Measurements from ENCODE around the gene CORIN. TPM values are rescaled to one million over a fixed set of nuclear protein-coding genes. Genes with fewer than 3 reads are reported as not detected.

The CORIN gene
- total and polyA plus RNA-seq, 2 of the 4 experiments (the other 2 are of a cell fraction), result 20.3 to 24.7 TPM

- Histone ChIP-seq H3K4ac (ENCODE audit: low read depth, low read length) (no peak overlapping the region), H2BK120ac (ENCODE audit: low read depth, low read length) (no peak overlapping the region), H3K9me3 (ENCODE audit: control insufficient read depth, insufficient read depth, low read length) (peaks cover 2% of the 10 kb centered on the region; the same call in 1 of the 2 replicates), H3K4me3 (ENCODE audit: insufficient read depth, low read depth, low read length) (no peak overlapping the region), H2BK20ac (ENCODE audit: low read depth, low read length) (no peak overlapping the region), H3K23ac (ENCODE audit: low read depth, low read length) (no peak overlapping the region), H3K79me1 (ENCODE audit: low read depth in 1 of 2, low read length in 2 of 2) (peaks cover 0 to 8% of the 10 kb centered on the region in 2 experiments; a peak in 2 of 4 replicates), H2BK5ac (ENCODE audit: low read depth, low read length, poor library complexity, severe bottlenecking) (peak overlapping the region; percentile 54), H4K20me1 (ENCODE audit: insufficient read depth, low read length) (no peaks in the 10 kb centered on the region), H3K9me1 (ENCODE audit: insufficient read depth, low read length) (no peaks in the 10 kb centered on the region), H3K27me3 (ENCODE audit: control insufficient read depth, insufficient read depth, low read length) (no peaks in the 10 kb centered on the region), H2AK9ac (replicated peaks; ENCODE audit: low read depth, low read length, poor library complexity) (no peak overlapping the region), H3K36me3 (ENCODE audit: control insufficient read depth, insufficient read depth, low read length) (peaks cover 5% of the 10 kb centered on the region; the same call in 1 of the 2 replicates), H4K5ac (ENCODE audit: low read depth, low read length) (no peak overlapping the region), H3K56ac (ENCODE audit: extremely low read depth, insufficient read depth, low read length) (no peak overlapping the region), H2BK15ac (ENCODE audit: low read depth, low read length) (peak overlapping the region; percentile 27; the same call in 1 of the 3 replicates), H3K27ac (ENCODE audit: insufficient read depth, low read length) (no peak overlapping the region), H3K4me1 (ENCODE audit: control insufficient read depth, insufficient read depth, low read length) (peaks cover 1% of the 10 kb centered on the region; the same call in 1 of the 2 replicates), H4K8ac (ENCODE audit: low read depth in 2 of 2, low read length in 2 of 2) (no peak overlapping the region), H3K18ac (ENCODE audit: low read depth, low read length) (no peak overlapping the region), H3K14ac (replicated peaks; ENCODE audit: low read depth, low read length) (no peak overlapping the region), H3K9ac (ENCODE audit: low read depth, low read length) (no peak overlapping the region), H3K4me2 (ENCODE audit: low read depth, low read length) (no peak overlapping the region), H4K91ac (ENCODE audit: insufficient read depth, low read depth, low read length) (no peak overlapping the region), H2AK5ac (ENCODE audit: low read depth, low read length) (no peak overlapping the region), H2AFZ (replicated peaks; ENCODE audit: low read length, poor library complexity) (no peak overlapping the region)
- no peak for TF ChIP-seq RFX5 (IDR thresholded peaks at IDR 0.05; ENCODE audit: low read depth, low read length)
- TF ChIP-seq MAZ (IDR thresholded peaks at IDR 0.05; ENCODE audit: borderline replicate concordance, low read depth, low read length), result no peak
- no peak for TF ChIP-seq BHLHE40 (IDR thresholded peaks at IDR 0.05; ENCODE audit: low read depth, low read length)
- no peak for TF ChIP-seq RCOR1 (IDR thresholded peaks at IDR 0.05; ENCODE audit: insufficient replicate concordance, low read length)
- no peak for TF ChIP-seq CTCF (conservative IDR thresholded peaks at IDR 0.05; ENCODE audit: low read depth, low read length)
- TF ChIP-seq, protein P1, sequence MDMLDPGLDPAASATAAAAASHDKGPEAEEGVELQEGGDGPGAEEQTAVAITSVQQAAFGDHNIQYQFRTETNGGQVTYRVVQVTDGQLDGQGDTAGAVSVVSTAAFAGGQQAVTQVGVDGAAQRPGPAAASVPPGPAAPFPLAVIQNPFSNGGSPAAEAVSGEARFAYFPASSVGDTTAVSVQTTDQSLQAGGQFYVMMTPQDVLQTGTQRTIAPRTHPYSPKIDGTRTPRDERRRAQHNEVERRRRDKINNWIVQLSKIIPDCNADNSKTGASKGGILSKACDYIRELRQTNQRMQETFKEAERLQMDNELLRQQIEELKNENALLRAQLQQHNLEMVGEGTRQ (IDR thresholded peaks at IDR 0.05; ENCODE audit: low read depth, low read length), result no peak
- TF ChIP-seq RAD21 (IDR thresholded peaks at IDR 0.05; ENCODE audit: low read length), result no peak
- TF ChIP-seq SMC3 (IDR thresholded peaks at IDR 0.05; ENCODE audit: low read depth, low read length), result no peak
- TF ChIP-seq ELK1 (IDR thresholded peaks at IDR 0.05; ENCODE audit: borderline replicate concordance, low read depth, low read length), result no peak
- TF ChIP-seq MXI1 (IDR thresholded peaks at IDR 0.05; ENCODE audit: borderline replicate concordance, low read depth, low read length), result no peak
- no peak for TF ChIP-seq NFE2L2 (IDR thresholded peaks at IDR 0.05; ENCODE audit: low read depth, low read length)
- no peak for TF ChIP-seq FOS (IDR thresholded peaks at IDR 0.05; ENCODE audit: low read depth, low read length)
- no CpG with 5 or more reads among the region's 1 CpG for WGBS, 2 experiments (ENCODE audit: extremely low coverage in 2 of 2, insufficient read length in 1 of 2)
- ChIA-PET CTCF (no interaction called here), POLR2A (ENCODE audit: unreplicated experiment) (no interaction called here)
- dilution Hi-C loops (cut with HindIII; ENCODE audit: low sequenced_read_pairs, unreplicated experiment), result no loop called here
- DNase-seq, result peak; percentile 23
- BruUV-seq (replicated peaks), result no TSS peak
- in situ Hi-C loops (cut with MboI; ENCODE audit: low sequenced_read_pairs), result no loop called here
- ATAC-seq (ENCODE audit: low read depth), result no peak
- intact Hi-C loops (cut with micrococcal nuclease), result no loop called here
These were observed 11.6 kb upstream of the CORIN start for GRCh38 chr4:47849466-47849865.
